ENCODE measurements around the gene CAMKK2. TPM values are rescaled to one million over a fixed set of nuclear protein-coding genes. Genes with fewer than 3 reads are reported as not detected.

The CAMKK2 gene
- total and polyA plus RNA-seq, 9 of the 15 experiments (the other 6 are each of a cell fraction or from before 2014, with no cell fraction given): 4.3 to 32.0 (median 18.2) TPM

GRCh38 chr12:121239351-121240061, 57.0 kb downstream of the CAMKK2 start:
- H3K27ac ChIP-seq (ENCODE audit: extremely low read depth, low read depth, low read length): no peak overlapping the region
- 79% methylated on average over 6 of the region's 6 CpGs for WGBS (ENCODE audit: insufficient coverage, low coverage, missing lambda C conversion rate)
- no peak for FAIRE-seq
- in situ Hi-C loops (cut with MboI) (no loop called here), intact Hi-C loops (cut with micrococcal nuclease) (no loop called here)
- H3K27me3 ChIP-seq (ENCODE audit: control insufficient read depth in 2 of 2, insufficient read depth in 2 of 2, low read length in 2 of 2): no peaks in the 10 kb centered on the region
- TF ChIP-seq SMARCC2 (IDR thresholded peaks at IDR 0.05; ENCODE audit: low read depth) (no peak), HNRNPK (IDR thresholded peaks at IDR 0.05; ENCODE audit: low read depth, low read length, poor library complexity, severe bottlenecking) (no peak), MLLT1 (IDR thresholded peaks at IDR 0.05) (no peak), ETV5 (CRISPR knock-in tag; IDR thresholded peaks at IDR 0.05; ENCODE audit: low read depth) (no peak), KLF13 (tag; IDR thresholded peaks at IDR 0.05; ENCODE audit: borderline replicate concordance, low read depth) (no peak), ZFP36 (IDR thresholded peaks at IDR 0.05; ENCODE audit: low read depth, low read length, partially characterized antibody) (no peak), ELF1 (tag; IDR thresholded peaks at IDR 0.05) (no peak), AFF4 (CRISPR knock-in tag; IDR thresholded peaks at IDR 0.05) (no peak), XRCC5 (IDR thresholded peaks at IDR 0.05; ENCODE audit: low read depth, low read length) (no peak), RFX5 (IDR thresholded peaks at IDR 0.05; ENCODE audit: low read depth, low read length) (no peak), ATF1 (CRISPR knock-in tag; IDR thresholded peaks at IDR 0.05) (no peak), ATF1 (tag; IDR thresholded peaks at IDR 0.05) (no peak), FOXJ3 (CRISPR knock-in tag; IDR thresholded peaks at IDR 0.05) (no peak)
- no peak for ATAC-seq
- CTCF ChIA-PET (ENCODE audit: low intra/inter-chr PET ratio): no interaction called here
- H4K20me1 ChIP-seq (replicated peaks; ENCODE audit: control insufficient read depth, insufficient read depth, low read length): peaks cover 5% of the 10 kb centered on the region; the same call in 1 of the 2 replicates
- H3K9me3 ChIP-seq (replicated peaks; ENCODE audit: control insufficient read depth, insufficient read depth, low read depth, low read length): no peaks in the 10 kb centered on the region
- BruUV-seq (replicated peaks): no TSS peak
- peaks cover 36% of the 10 kb centered on the region; the same call in 2 of the 3 replicates for H3K36me3 ChIP-seq (ENCODE audit: control insufficient read depth, insufficient read depth, low read length)
- H3K4me2 ChIP-seq (ENCODE audit: insufficient read depth, low read length): no peak overlapping the region
- no peak overlapping the region for H3K9ac ChIP-seq (ENCODE audit: insufficient read depth in 1 of 2, low read depth in 2 of 2, low read length in 2 of 2)
- H3K4me1 ChIP-seq (replicated peaks in 1 of 2; ENCODE audit: control insufficient read depth in 2 of 2, insufficient read depth in 2 of 2, low read length in 2 of 2): peaks cover 0 to 14% of the 10 kb centered on the region in 2 experiments; a peak in 3 of 5 replicates
- H3K4me3 ChIP-seq: no peak overlapping the region
- no peak overlapping the region for H2AFZ ChIP-seq (ENCODE audit: low read depth, low read length)
- DNase-seq (ENCODE audit: extremely low read depth in 1 of 4, low spot score in 3 of 4): no peak
- H3K79me2 ChIP-seq (ENCODE audit: control insufficient read depth, insufficient read depth, low read length): no peaks in the 10 kb centered on the region
- POLR2A ChIA-PET: interaction anchor here (0.5 to 2.0 kb wide), 11 partner anchors 8 to 826 kb away, joined by 3 to 10 read pairs (median 4); partner anchors contain the start of gene ANAPC5
- no peaks in the 10 kb centered on the region for H3K9me1 ChIP-seq (ENCODE audit: control insufficient read depth, insufficient read depth, low read length)

Measured in K562 (cell line).